Hepatocyte (in vitro differentiated cells): ENCODE measurements around the gene NRN1L.

Experiments used
- CTCF ChIP-seq: fragments of 200-600 bp; sonication (generic); IDR thresholded peaks from 2 replicates; pipeline ENCODE4 v1.5.1; 2016; ENCODE audit warnings: antibody characterized with exemption, mild to moderate bottlenecking; ENCODE audit not compliant: poor library complexity
- EZH2 ChIP-seq: fragments of 200-600 bp; sonication (generic); IDR thresholded peaks from 2 replicates; pipeline ENCODE4 v1.6.1; 2016; ENCODE audit warnings: antibody characterized with exemption, mild to moderate bottlenecking, borderline replicate concordance
- EZH2phosphoT487 ChIP-seq: fragments of 200-600 bp; sonication (generic); IDR thresholded peaks from one replicate; pipeline ENCODE4 v1.6.1; 2018; ENCODE audit warnings: antibody characterized with exemption, mild to moderate bottlenecking, low read depth, moderate library complexity; ENCODE audit not compliant: unreplicated experiment, severe bottlenecking

DNA sequence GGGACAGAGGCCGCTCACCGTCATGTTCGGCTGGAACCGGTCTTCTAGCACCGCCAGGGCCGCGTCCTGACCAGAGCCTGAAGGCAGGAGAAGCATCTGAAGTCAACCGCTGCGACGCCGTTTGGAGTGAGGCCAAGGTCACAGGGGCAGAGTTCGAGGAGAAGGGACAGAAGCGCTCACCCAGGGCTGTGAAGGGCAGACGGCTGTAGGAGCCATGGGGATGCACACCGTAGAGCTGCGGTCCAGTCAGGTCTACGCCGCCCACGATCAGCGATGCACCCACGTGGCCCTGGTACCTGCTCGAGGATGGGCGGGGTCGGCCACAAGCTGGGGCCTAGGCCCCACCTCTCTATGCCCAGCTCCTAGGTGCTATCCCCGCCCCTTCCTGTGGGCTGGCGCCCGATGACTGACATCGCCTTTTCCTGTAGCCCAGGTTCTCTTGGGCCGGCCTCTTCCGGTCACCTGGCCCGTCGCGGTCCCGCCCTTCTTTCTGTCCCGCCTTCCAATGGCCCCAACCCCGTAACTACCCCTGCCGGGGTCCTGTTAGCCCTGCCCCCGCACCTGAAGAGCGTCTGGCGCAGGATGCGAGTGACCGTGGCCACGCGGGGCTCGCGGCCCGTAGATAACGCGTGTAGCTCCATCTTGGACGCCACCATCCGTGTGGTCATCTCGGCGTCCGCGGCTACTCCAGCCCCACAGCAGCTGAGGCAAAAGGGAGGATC, 50.9 kb downstream of the NRN1L start:
- no peak for TF ChIP-seq CTCF
- TF ChIP-seq EZH2phosphoT487: no peak
- no peak for TF ChIP-seq EZH2
